ENCODE results near the gene SVIL. TPM values are rescaled to one million over a fixed set of nuclear protein-coding genes. Genes with fewer than 3 reads are reported as not detected.
"Not testable (repeated sequence)": the region's sequence is repeated elsewhere in the genome, so short reads cannot be mapped to it uniquely, and the experiment has no call there.

Gene SVIL
- total and polyA plus RNA-seq, 2 experiments from 2014 or later, result 252 to 412 TPM

DNA sequence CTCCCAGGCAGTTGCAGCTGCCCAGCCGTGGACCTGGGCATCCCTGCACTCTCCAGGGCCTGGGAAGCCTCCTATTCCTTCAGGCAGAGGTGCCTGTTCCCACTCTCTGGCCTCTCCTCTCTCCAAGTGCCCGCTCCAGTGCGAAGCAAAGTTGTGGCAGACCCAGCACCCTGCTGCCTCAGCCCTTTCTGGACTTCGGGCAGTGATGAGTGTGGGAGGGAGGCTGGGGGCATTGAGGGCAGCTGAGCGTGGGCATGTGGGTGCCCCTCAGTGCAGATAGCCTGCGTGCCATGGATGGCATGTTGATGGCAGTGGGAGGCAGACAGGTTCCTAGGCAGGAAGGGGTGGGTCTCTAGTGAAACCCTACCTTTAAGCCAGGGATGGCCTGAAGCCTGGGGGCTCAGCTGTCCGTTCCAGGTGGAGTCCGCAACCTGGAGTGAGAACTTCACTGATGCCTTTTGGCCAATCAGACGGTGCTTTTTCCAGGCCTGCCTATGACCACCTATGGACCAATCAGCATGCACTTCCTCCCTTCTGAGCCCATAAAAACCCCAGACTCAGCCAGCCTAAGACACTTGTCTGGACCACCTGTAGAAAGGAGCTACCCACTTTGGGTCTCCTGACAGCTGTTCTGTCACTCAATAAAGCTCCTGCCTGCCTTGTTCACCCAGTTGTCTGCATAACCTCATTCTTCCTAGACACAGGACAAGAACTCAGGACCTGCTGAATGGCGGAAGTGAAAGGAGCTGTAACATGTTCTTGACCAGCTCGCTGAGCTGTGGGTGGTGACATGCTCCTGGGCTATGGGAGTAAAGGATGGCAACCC lies 26.1 kb downstream of the SVIL start:
- Histone ChIP-seq H3K36me3 (no peaks in the 10 kb centered on the region), H3K27ac (peak overlapping the region; percentile 60), H3K27me3 (no peaks in the 10 kb centered on the region), H3K9me3 (ENCODE audit: low read depth) (no peaks in the 10 kb centered on the region), H3K4me1 (ENCODE audit: low read depth) (peaks cover 24% of the 10 kb centered on the region), H3K4me3 (no peak overlapping the region)
- TF ChIP-seq, protein P1, sequence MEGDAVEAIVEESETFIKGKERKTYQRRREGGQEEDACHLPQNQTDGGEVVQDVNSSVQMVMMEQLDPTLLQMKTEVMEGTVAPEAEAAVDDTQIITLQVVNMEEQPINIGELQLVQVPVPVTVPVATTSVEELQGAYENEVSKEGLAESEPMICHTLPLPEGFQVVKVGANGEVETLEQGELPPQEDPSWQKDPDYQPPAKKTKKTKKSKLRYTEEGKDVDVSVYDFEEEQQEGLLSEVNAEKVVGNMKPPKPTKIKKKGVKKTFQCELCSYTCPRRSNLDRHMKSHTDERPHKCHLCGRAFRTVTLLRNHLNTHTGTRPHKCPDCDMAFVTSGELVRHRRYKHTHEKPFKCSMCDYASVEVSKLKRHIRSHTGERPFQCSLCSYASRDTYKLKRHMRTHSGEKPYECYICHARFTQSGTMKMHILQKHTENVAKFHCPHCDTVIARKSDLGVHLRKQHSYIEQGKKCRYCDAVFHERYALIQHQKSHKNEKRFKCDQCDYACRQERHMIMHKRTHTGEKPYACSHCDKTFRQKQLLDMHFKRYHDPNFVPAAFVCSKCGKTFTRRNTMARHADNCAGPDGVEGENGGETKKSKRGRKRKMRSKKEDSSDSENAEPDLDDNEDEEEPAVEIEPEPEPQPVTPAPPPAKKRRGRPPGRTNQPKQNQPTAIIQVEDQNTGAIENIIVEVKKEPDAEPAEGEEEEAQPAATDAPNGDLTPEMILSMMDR (IDR thresholded peaks at IDR 0.05; ENCODE audit: low read depth, low read length), result no peak
- no peak for DNase-seq (ENCODE audit: low read depth in 1 of 2, low spot score in 1 of 2)

DNA sequence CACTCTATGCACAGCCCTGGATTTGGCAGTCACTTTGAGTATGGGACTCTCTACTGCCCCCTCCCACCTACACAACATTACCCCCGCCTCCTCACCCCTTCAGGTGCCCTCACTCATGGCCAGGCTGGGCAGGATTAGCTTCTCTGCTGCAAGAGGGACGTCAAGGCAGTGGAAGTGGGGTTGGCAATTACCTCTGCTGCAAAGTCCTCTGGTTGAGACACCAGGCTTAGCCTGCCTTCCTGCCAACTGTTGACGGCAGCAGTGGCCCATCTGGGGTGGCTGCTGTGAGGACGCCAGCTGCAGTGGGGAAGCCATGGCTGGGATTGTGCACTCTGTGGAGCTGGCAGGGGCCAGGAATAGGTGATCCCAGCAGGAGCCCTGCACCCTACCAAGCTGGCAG lies 26.7 kb downstream of the SVIL start:
- H3K36me3 ChIP-seq, result no peaks in the 10 kb centered on the region
- no peaks in the 10 kb centered on the region for H3K9me3 ChIP-seq (ENCODE audit: low read depth)
- H3K4me3 ChIP-seq, result no peak overlapping the region
- peaks cover 24% of the 10 kb centered on the region for H3K4me1 ChIP-seq (ENCODE audit: low read depth)
- H3K27me3 ChIP-seq, result no peaks in the 10 kb centered on the region
- H3K27ac ChIP-seq, result peak overlapping the region; percentile 60
- DNase-seq (ENCODE audit: low read depth in 1 of 2, low spot score in 1 of 2), result no peak
- TF ChIP-seq, protein P1 (IDR thresholded peaks at IDR 0.05; ENCODE audit: low read depth, low read length), result no peak

DNA sequence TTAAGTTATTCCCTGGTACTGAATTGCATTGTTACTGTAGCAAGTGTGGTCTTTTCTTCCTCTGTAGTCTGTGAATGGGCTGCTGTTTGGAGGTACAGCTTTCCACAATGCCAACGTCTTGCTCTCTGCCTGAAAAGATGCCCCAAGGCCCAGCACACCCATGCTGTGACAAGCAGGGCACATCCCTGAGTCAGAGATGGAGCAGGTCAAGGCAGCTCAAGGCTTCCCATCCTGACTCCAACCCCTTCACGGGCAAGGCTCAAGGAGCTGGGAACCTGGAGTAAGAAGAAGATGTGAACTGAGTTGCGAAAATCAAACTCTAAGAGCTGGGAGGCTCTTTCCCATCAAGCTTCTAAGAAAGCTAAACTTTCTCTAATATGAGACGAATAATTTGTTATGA lies 27.2 kb downstream of the SVIL start:
- TF ChIP-seq, protein P1 (IDR thresholded peaks at IDR 0.05; ENCODE audit: low read depth, low read length), result no peak
- no peaks in the 10 kb centered on the region for H3K27me3 ChIP-seq
- no peaks in the 10 kb centered on the region for H3K9me3 ChIP-seq (ENCODE audit: low read depth)
- H3K4me1 ChIP-seq (ENCODE audit: low read depth), result peaks cover 24% of the 10 kb centered on the region
- H3K27ac ChIP-seq, result peak overlapping the region; percentile 60
- H3K4me3 ChIP-seq, result no peak overlapping the region
- no peak for DNase-seq (ENCODE audit: low read depth in 1 of 2, low spot score in 1 of 2)
- H3K36me3 ChIP-seq, result no peaks in the 10 kb centered on the region

DNA sequence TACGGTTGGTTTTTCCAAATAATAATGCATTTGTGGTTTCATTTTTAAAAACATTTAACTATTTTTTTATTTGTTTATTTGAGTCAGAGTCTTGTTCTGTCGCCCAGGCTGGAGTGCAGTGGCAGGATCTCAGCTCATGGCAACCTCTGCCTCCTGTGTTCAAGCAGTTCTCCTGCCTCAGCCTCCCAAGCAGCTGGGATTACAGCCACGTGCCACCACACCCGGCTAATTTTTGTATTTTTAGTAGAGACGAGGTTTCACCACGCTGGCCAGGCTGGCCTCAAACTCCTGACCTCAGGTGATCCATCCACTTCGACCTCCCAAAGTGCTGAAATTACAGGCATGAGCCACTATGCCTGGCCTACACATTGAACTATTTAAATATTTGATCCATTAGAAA lies 28.1 kb downstream of the SVIL start:
- not testable (repeated sequence) for H3K36me3 ChIP-seq; H3K9me3 ChIP-seq (ENCODE audit: low read depth); DNase-seq (ENCODE audit: low read depth in 1 of 2, low spot score in 1 of 2); H3K27ac ChIP-seq; H3K27me3 ChIP-seq; H3K4me3 ChIP-seq
- H3K4me1 ChIP-seq (ENCODE audit: low read depth), result peaks cover 18% of the 10 kb centered on the region

DNA sequence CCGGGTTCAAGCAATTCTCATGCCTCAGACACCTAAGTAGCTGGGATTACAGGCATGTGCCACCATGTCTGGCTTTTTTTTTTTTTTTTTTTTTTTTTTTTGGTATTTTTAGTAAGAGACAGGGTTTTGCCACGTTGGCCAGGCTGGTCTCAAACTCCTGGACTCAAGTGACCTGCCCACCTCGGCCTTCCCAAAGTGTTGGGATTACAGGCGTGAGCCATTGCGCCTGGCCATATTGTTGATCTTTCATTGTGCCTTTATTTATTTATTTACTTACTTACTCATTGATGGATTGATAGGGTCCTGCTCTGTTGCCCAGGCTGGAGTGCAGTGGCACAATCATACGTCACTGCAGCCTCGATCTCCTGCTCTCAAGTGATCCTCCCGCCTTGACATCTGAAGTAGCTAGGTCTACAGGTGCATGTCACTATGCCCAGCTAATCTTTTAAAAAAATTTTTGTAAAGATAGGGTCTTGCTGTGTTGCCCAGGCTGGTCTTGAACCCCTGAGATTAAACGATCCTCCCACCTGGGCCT lies 30.4 kb downstream of the SVIL start:
- TF ChIP-seq, protein P1 (IDR thresholded peaks at IDR 0.05; ENCODE audit: low read depth, low read length), result no peak
- H3K27ac ChIP-seq, result no peak overlapping the region
- no peak for DNase-seq (ENCODE audit: low read depth in 1 of 2, low spot score in 1 of 2)

DNA sequence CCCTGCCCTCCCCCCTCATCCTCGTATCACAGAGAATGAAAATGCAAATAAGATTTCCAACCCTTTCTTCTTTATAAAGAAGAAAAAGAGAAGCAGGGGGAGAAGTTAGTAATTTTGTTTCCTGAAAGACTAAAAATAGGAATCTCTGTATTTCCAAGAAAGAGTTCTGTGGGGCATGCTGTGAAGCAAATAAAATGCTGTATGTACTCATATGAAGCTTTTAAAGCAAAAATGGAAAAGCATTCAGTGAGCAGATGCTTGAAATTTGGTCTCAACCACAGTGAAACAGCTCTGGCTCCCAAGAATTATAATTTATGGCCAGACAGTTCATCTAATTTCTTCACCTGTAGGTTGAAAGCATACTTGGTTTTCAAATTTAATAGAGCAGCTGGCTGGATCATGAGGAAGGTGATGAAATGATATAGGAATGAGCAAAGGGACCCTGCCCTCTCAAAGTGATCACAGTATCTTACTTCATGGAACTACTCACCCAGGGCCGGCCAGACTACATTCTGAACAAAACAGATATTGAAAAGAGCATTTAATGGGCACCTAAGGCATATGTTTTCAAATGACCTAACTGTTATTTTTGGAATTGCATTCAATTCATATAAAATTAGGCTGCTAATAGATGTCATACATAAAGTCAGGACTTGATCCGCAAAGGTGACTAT lies 31.4 kb downstream of the SVIL start:
- H3K27ac ChIP-seq, result peak overlapping the region; percentile 60

More for the DNA sequence above, 30.4 kb downstream of the SVIL start:
- H3K36me3 ChIP-seq, result peaks cover 10% of the 10 kb centered on the region
- H3K27me3 ChIP-seq, result no peaks in the 10 kb centered on the region
- no peak overlapping the region for H3K4me3 ChIP-seq
- H3K4me1 ChIP-seq (ENCODE audit: low read depth), result peaks cover 15% of the 10 kb centered on the region
- no peaks in the 10 kb centered on the region for H3K9me3 ChIP-seq (ENCODE audit: low read depth)

More for the DNA sequence above, 31.4 kb downstream of the SVIL start:
- H3K4me1 ChIP-seq (ENCODE audit: low read depth), result peaks cover 22% of the 10 kb centered on the region
- H3K4me3 ChIP-seq, result no peak overlapping the region
- no peak for DNase-seq (ENCODE audit: low read depth in 1 of 2, low spot score in 1 of 2)
- peaks cover 10% of the 10 kb centered on the region for H3K36me3 ChIP-seq
- TF ChIP-seq, protein P1 (IDR thresholded peaks at IDR 0.05; ENCODE audit: low read depth, low read length), result no peak
- H3K9me3 ChIP-seq (ENCODE audit: low read depth), result no peaks in the 10 kb centered on the region
- H3K27me3 ChIP-seq, result no peaks in the 10 kb centered on the region
